ENCODE results near the gene TTC3. TPM values are rescaled to one million over a fixed set of nuclear protein-coding genes. Genes with fewer than 3 reads are reported as not detected.

The TTC3 gene
- total RNA-seq, 3 donors from 2014 or later (not counting 1 experiment from before 2014, with no cell fraction given), result 83.1 to 97.4 (median 88.3) TPM

- ATAC-seq (no peak), DNase-seq (no peak)
- no peak for TF ChIP-seq CTCF (IDR thresholded peaks at IDR 0.05)
- no peak overlapping the region for H3K4me3 ChIP-seq (ENCODE audit: low read length)
- no peaks in the 10 kb centered on the region for H3K9me3 ChIP-seq (ENCODE audit: control insufficient read depth, insufficient read depth, low read length)
- Mint-ChIP-seq H3K4me3 (no peak overlapping the region), H3K9me3 (no peaks in the 10 kb centered on the region), H3K27ac (peak overlapping the region; percentile 11 to 14), H3K36me3 (peaks cover 9% of the 10 kb centered on the region), H3K4me1 (peaks cover 6 to 7% of the 10 kb centered on the region in 2 donors), H3K27me3 (ENCODE audit: low read depth in 2 of 2) (no peaks in the 10 kb centered on the region)
- H3K4me1 ChIP-seq (ENCODE audit: control insufficient read depth, insufficient read depth, low read length), result no peaks in the 10 kb centered on the region
- no peak overlapping the region for H3K27ac ChIP-seq (ENCODE audit: low read length)
- H3K27me3 ChIP-seq (ENCODE audit: control insufficient read depth, insufficient read depth, low read length), result no peaks in the 10 kb centered on the region
- intact Hi-C loops (cut with micrococcal nuclease), result no loop called here
- 44% methylated on average over 1 of the region's 2 CpGs for WGBS (ENCODE audit: insufficient coverage)
- H3K36me3 ChIP-seq (ENCODE audit: control insufficient read depth, insufficient read depth, low read length), result peaks cover 48% of the 10 kb centered on the region
Measured at GRCh38 chr21:37192019-37192418, 119.0 kb downstream of the TTC3 start.

- Mint-ChIP-seq H3K27ac (peak overlapping the region in 1 of 2 donors; percentile 11), H3K27me3 (ENCODE audit: low read depth in 2 of 2) (no peaks in the 10 kb centered on the region), H3K36me3 (peaks cover 6% of the 10 kb centered on the region), H3K4me1 (peaks cover 6 to 7% of the 10 kb centered on the region in 2 donors), H3K4me3 (no peak overlapping the region), H3K9me3 (no peaks in the 10 kb centered on the region)
- Histone ChIP-seq H3K4me3 (ENCODE audit: low read length) (no peak overlapping the region), H3K4me1 (ENCODE audit: control insufficient read depth, insufficient read depth, low read length) (no peaks in the 10 kb centered on the region), H3K9me3 (ENCODE audit: control insufficient read depth, insufficient read depth, low read length) (no peaks in the 10 kb centered on the region), H3K27ac (ENCODE audit: low read length) (no peak overlapping the region), H3K27me3 (ENCODE audit: control insufficient read depth, insufficient read depth, low read length) (no peaks in the 10 kb centered on the region), H3K36me3 (ENCODE audit: control insufficient read depth, insufficient read depth, low read length) (peaks cover 41% of the 10 kb centered on the region)
- no peak for DNase-seq
- intact Hi-C loops (cut with micrococcal nuclease), result no loop called here
- 73% methylated on average over 4 of the region's 4 CpGs for WGBS (ENCODE audit: insufficient coverage)
- ATAC-seq, result no peak
- no peak for TF ChIP-seq CTCF (IDR thresholded peaks at IDR 0.05)
Measured at GRCh38 chr21:37193006-37193405, 120.0 kb downstream of the TTC3 start.

GRCh38 chr21:37193676-37194075 lies 120.6 kb downstream of the TTC3 start:
- WGBS (ENCODE audit: insufficient coverage), result 98% methylated on average over 5 of the region's 6 CpGs
- DNase-seq (no peak), ATAC-seq (no peak)
- Histone ChIP-seq H3K36me3 (ENCODE audit: control insufficient read depth, insufficient read depth, low read length) (peaks cover 39% of the 10 kb centered on the region), H3K27ac (ENCODE audit: low read length) (no peak overlapping the region), H3K4me3 (ENCODE audit: low read length) (no peak overlapping the region), H3K4me1 (ENCODE audit: control insufficient read depth, insufficient read depth, low read length) (no peaks in the 10 kb centered on the region), H3K27me3 (ENCODE audit: control insufficient read depth, insufficient read depth, low read length) (no peaks in the 10 kb centered on the region), H3K9me3 (ENCODE audit: control insufficient read depth, insufficient read depth, low read length) (no peaks in the 10 kb centered on the region)
- Mint-ChIP-seq H3K27ac (no peak overlapping the region), H3K27me3 (ENCODE audit: low read depth in 2 of 2) (no peaks in the 10 kb centered on the region), H3K36me3 (no peaks in the 10 kb centered on the region), H3K4me1 (peaks cover 6 to 7% of the 10 kb centered on the region in 2 donors), H3K4me3 (no peak overlapping the region), H3K9me3 (no peaks in the 10 kb centered on the region)
- intact Hi-C loops (cut with micrococcal nuclease), result no loop called here
- no peak for TF ChIP-seq CTCF (IDR thresholded peaks at IDR 0.05)

- Histone ChIP-seq H3K9me3 (ENCODE audit: control insufficient read depth, insufficient read depth, low read length) (no peaks in the 10 kb centered on the region), H3K36me3 (ENCODE audit: control insufficient read depth, insufficient read depth, low read length) (peaks cover 44% of the 10 kb centered on the region), H3K27me3 (ENCODE audit: control insufficient read depth, insufficient read depth, low read length) (no peaks in the 10 kb centered on the region), H3K4me3 (ENCODE audit: low read length) (no peak overlapping the region), H3K4me1 (ENCODE audit: control insufficient read depth, insufficient read depth, low read length) (no peaks in the 10 kb centered on the region), H3K27ac (ENCODE audit: low read length) (no peak overlapping the region)
- intact Hi-C loops (cut with micrococcal nuclease), result no loop called here
- no peaks in the 10 kb centered on the region for H3K27me3 Mint-ChIP-seq (ENCODE audit: low read depth in 2 of 2)
- H3K27ac Mint-ChIP-seq, result no peak overlapping the region
- TF ChIP-seq CTCF (IDR thresholded peaks at IDR 0.05), result no peak
- no peak overlapping the region for H3K4me3 Mint-ChIP-seq
- peaks cover 6 to 7% of the 10 kb centered on the region in 2 donors for H3K4me1 Mint-ChIP-seq
- H3K9me3 Mint-ChIP-seq, result no peaks in the 10 kb centered on the region
- H3K36me3 Mint-ChIP-seq, result no peaks in the 10 kb centered on the region
- no peak for DNase-seq
- 94% methylated on average over 3 of the region's 3 CpGs for WGBS (ENCODE audit: insufficient coverage)
- ATAC-seq, result no peak
Measured at GRCh38 chr21:37195059-37195458, 122.0 kb downstream of the TTC3 start.

All from natural killer cell (primary cell).